HG02938 (cell line): Measurements from ENCODE around the gene LEAP2.
"Not testable (repeated sequence)": the region's sequence is repeated elsewhere in the genome, so short reads cannot be mapped to it uniquely, and the experiment has no call there.

ENCODE experiments used
- ATAC-seq: cut with Tn5 transposase; IDR thresholded peaks from one replicate; pipeline ENCODE4 v1.9.1; 2021; ENCODE audit warnings: mild to moderate bottlenecking, moderate library complexity; ENCODE audit not compliant: unreplicated experiment

Gene LEAP2

DNA sequence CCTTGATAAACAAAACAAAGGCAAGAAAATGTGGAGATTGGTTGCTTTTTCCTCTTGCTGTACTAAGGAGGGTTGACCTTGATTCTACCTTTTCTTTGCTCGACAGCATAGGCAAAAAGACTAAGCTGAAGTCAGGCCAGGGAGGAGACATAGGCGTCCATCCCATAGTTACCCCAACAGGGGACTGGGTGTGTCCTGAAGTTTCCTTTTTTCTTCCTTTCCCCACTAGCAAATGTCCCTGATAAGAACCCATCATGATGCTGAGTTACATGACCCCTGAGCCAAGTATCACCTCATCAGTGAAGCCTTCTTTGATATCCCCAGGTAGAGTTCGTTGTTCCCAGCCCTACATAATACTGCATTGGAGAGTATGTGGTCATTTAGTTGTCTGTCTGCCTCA, 33.2 kb upstream of the LEAP2 start:
- ATAC-seq: no peak

DNA sequence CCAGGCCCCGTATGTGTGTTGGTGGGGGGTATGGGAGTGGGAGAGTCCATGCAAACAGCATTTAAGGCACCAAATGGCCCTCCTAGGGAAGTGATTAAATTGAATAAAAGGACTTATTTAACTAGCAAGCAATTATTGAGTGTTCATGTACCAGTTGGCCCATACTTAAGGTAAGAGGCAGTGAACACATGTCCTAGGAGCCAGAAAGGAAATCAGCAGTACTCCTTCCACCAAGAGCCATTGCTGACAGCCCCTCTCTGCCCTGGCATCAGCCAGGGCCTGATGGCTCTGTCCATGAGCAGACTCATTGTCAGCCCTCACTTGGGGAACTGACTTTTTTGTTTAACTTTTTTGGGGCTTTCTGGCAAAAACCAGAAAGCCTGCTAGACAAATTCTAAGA, 32.6 kb upstream of the LEAP2 start:
- no peak for ATAC-seq

- no peak for ATAC-seq
Observed at GRCh38 chr5:132841305-132841704, 32.2 kb upstream of the LEAP2 start.

DNA sequence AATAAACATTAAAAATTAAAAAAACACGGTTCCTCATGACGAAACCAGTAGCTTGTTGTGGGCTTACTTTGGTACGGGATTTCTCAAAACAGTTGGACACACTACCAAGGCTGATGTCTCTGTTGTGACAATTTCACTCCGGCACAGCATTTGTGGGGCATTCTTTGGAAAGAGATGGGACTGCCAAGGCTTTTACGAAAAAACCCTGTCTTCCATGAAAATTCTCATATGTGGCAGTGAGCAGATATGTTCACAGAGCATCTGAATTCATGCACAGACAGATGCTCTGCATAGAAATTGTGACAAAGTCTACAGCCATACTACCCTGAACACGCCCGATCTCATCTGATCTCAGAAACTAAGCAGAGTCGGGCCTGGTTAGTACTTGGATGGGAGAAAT, 25.2 kb upstream of the LEAP2 start:
- no peak for ATAC-seq

GRCh38 chr5:132849347-132849746, 24.1 kb upstream of the LEAP2 start:
- ATAC-seq: no peak

- no peak for ATAC-seq
Observed at GRCh38 chr5:132850066-132850465, 23.4 kb upstream of the LEAP2 start.

GRCh38 chr5:132853323-132853722, 20.1 kb upstream of the LEAP2 start:
- no peak for ATAC-seq

GRCh38 chr5:132853790-132854189, 19.7 kb upstream of the LEAP2 start:
- ATAC-seq: no peak

DNA sequence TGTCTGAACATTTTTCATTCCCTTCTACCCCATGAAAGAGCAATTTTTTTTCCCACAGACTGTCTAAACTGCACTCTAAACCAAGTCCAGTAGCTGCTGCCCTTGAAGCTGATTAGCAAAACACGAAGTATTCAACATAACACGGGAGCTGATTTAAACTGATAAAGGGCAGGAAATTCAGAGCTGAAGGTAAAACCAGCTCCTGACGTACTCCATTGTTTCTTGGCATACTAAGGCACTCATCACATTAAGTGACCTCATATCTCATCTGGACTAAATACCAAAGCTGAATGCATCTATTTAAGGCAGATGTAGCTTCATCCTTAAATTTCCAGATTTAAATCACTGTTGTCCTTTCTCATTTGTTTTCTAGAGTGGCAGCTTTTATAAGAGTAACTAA, 19.2 kb upstream of the LEAP2 start:
- ATAC-seq: no peak

- ATAC-seq: not testable (repeated sequence)
Observed at GRCh38 chr5:132854992-132855391, 18.5 kb upstream of the LEAP2 start.

GRCh38 chr5:132856011-132856410, 17.5 kb upstream of the LEAP2 start:
- ATAC-seq: no peak

- ATAC-seq: no peak
Observed at GRCh38 chr5:132859889-132860437, 13.5 kb upstream of the LEAP2 start.

GRCh38 chr5:132860742-132861141, 12.7 kb upstream of the LEAP2 start:
- ATAC-seq: no peak

DNA sequence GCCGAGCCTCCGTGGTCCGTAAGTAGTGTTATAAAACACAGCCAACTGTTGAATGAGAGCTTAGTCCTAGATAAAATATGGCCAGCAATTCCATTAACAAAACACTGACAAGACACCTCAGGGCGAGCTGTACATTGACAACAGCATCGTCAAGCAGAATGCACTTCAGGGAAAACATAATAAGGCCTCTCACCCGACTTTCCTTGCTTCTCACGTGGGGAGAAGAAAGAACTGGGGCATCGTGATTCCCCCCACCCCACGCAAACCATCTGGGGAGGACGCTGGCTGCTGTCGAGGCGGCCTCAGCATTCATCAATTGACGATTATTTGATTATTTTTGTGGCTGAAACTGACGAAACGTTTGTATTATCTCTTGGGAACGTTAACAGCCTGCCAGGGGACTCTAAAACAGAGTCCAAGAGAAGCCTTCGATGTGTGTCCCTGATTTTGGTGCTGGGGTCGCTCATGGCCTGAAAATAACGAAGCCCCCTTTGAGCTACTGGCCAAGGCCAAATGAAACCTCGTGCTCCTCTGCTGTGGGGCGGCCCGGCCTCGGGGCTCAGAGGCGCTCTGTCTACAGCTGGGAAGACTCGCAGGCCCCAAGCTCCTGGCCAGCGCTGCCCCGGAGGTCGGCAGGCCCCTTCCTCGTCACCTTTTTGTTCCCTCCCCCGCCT, 7.7 kb upstream of the LEAP2 start:
- ATAC-seq: peak; percentile 15

DNA sequence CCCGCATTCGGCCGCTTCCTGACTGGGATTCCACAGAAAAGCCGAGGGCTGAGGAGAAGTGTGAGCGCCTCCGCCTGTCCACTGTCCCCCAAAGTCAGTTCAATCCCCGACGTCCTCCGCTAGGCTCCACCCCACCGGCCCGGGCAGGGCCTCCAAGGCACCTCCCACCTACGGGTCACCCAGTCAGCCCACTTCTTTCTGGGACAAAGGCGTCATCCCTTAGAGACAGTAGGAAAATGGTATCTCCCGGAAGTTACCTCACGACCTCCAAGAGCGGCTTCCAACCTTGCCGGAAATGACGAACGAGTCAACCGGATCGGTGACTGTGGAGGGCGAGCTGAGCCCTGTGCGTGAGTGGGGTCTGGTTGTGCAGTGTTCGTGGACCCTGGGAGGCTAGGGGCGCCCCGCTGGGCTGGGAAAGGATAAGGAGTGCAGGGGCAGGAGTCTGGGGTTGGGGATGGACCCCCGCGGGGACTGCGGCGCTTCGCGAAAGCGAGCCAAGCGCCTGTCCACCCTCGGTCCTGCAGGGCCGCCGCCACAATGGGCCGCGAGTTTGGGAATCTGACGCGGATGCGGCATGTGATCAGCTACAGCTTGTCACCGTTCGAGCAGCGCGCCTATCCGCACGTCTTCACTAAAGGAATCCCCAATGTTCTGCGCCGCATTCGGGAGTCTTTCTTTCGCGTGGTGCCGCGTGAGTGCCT, 7.0 kb upstream of the LEAP2 start, which contains the start of the genes GDF9 and UQCRQ:
GDF9 (minus strand) TSS at position 128 of the 704 bp plus-strand sequence. CDS start 1,936 bp downstream, outside the sequence.
UQCRQ (plus strand) TSS at position 301 of the 704 bp plus-strand sequence; CDS start at position 541, 240 bp downstream.
- peak; percentile 98 for ATAC-seq

DNA sequence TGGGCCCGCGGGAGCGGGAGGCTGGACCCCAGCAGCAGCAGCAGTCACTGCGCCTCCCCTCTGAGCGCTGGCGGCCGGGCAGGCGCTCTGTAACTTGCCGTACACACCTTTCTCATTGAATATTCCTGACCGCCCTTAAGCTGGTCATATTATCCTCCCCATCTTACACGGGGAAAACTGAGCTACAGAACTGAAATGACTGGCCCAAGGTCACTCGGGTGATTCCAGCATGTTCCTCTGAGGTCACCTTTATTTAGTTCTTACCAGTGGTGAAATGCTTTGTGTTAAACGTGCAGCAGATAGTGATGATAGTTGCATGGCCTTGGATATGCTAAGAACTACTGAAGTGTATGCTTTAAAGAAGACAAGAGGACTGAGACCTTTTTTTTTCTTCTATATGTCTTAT, 6.4 kb upstream of the LEAP2 start:
- ATAC-seq: no peak

GRCh38 chr5:132868754-132869153, 4.7 kb upstream of the LEAP2 start:
- ATAC-seq: no peak

DNA sequence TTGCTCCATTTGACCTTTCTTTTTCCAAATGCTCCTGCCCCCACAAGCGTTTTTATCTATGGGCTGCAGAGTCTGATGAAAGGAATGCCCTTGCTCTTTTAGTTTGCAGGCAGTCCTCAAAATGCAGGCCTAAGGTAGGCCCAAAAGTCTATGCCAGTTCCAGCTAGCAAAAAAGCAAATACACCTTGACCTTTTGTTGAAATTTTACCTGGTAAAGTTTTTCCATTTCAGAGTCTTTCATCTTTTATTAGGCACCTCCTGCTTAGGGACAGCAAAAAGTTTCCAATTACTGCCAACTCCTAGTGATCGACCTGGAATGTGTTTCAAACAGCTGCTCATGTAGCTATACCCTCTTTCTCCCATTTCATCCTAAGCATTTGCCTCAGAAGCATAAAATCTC, 2.7 kb upstream of the LEAP2 start:
- no peak for ATAC-seq

GRCh38 chr5:132871459-132872284, 1.8 kb upstream of the LEAP2 start:
- no peak for ATAC-seq

DNA sequence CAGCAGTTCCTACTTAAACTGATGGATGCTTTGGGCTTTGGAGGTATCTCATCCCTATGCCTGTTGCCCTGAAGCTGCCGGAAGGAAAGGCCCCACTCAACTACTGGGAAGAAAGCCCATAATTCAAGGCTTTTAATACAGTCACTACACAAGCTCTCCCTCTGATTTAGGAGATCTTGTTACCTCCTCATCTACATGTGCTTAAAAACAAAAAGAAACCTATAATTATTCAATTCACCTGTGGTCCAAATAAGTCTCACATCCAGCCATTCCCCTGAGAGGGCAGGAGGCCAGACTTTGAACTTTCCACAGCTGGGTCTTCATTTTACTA, 715 bp upstream of the LEAP2 start:
- no peak for ATAC-seq

GRCh38 chr5:132873930-132874271, 433 bp downstream of the LEAP2 start:
- no peak for ATAC-seq
